Measurements from ENCODE around the gene CDRT4.
"Not testable (repeated sequence)": the region's sequence is repeated elsewhere in the genome, so short reads cannot be mapped to it uniquely, and the experiment has no call there.

Gene CDRT4

GRCh38 chr17:15467592-15467991, at the start of gene CDRT4:
Gene CDRT4, minus strand, starts transcription at chr17:15467621. Its CDS starts 27,383 bp downstream, at chr17:15440238.
- no peak for DNase-seq

GRCh38 chr17:15516150-15516549, 48.7 kb upstream of the CDRT4 start:
- DNase-seq = no peak

GRCh38 chr17:15514469-15514868, 47.0 kb upstream of the CDRT4 start:
- DNase-seq = no peak

GRCh38 chr17:15513856-15514459, 46.5 kb upstream of the CDRT4 start:
- DNase-seq = no peak

- DNase-seq = no peak
Measured at GRCh38 chr17:15513058-15513791, 45.8 kb upstream of the CDRT4 start.

- no peak for DNase-seq
Measured at GRCh38 chr17:15512071-15512709, 44.8 kb upstream of the CDRT4 start.

- no peak for DNase-seq
Measured at GRCh38 chr17:15511142-15511541, 43.7 kb upstream of the CDRT4 start.

GRCh38 chr17:15510361-15510760, 42.9 kb upstream of the CDRT4 start:
- no peak for DNase-seq

GRCh38 chr17:15509095-15509494, 41.7 kb upstream of the CDRT4 start:
- DNase-seq = no peak

GRCh38 chr17:15508466-15508865, 41.0 kb upstream of the CDRT4 start:
- no peak for DNase-seq

- DNase-seq = no peak
Measured at GRCh38 chr17:15507896-15508295, 40.5 kb upstream of the CDRT4 start.

- DNase-seq = no peak
Measured at GRCh38 chr17:15507001-15507400, 39.6 kb upstream of the CDRT4 start.

GRCh38 chr17:15505708-15506107, 38.3 kb upstream of the CDRT4 start:
- not testable (repeated sequence) for DNase-seq

- no peak for DNase-seq
Measured at GRCh38 chr17:15503731-15504130, 36.3 kb upstream of the CDRT4 start.

- DNase-seq = peak; percentile 80
Measured at GRCh38 chr17:15502369-15503112, 35.1 kb upstream of the CDRT4 start.

GRCh38 chr17:15501793-15502192, 34.4 kb upstream of the CDRT4 start:
- no peak for DNase-seq

GRCh38 chr17:15501282-15501681, 33.9 kb upstream of the CDRT4 start:
- DNase-seq = no peak

- DNase-seq = no peak
Measured at GRCh38 chr17:15498107-15498506, 30.7 kb upstream of the CDRT4 start.

- DNase-seq = no peak
Measured at GRCh38 chr17:15496735-15497670, 29.6 kb upstream of the CDRT4 start.

- DNase-seq = no peak
Measured at GRCh38 chr17:15494821-15495220, 27.4 kb upstream of the CDRT4 start.

- no peak for DNase-seq
Measured at GRCh38 chr17:15493693-15494035, 26.2 kb upstream of the CDRT4 start.

Data from stimulated activated CD4-positive, alpha-beta T cell treated with anti-CD3 and anti-CD28 coated beads, Interleukin-1b, Interleukin-23, amount 100 ng/mL, for 48 hours (primary cell).